Measurements from ENCODE around the gene HYAL2. TPM values are rescaled to one million over a fixed set of nuclear protein-coding genes. Genes with fewer than 3 reads are reported as not detected.
A peak's percentile ranks its signal among the peaks of the same experiment; 100 is the strongest.

The HYAL2 gene
- total and polyA plus RNA-seq, 9 of the 15 experiments (the other 6 are each of a cell fraction or from before 2014, with no cell fraction given), result 0.36 to 22.7 (median 11.4) TPM; not detected in 1

- no peak; the same call in 1 of the 2 replicates for TF ChIP-seq BHLHE40 (IDR thresholded peaks at IDR 0.05; ENCODE audit: low read length)
- TF ChIP-seq TEAD2 (tag; IDR thresholded peaks at IDR 0.05), result no peak
- TF ChIP-seq MAZ (CRISPR knock-in tag; conservative IDR thresholded peaks at IDR 0.05 in 1 of 2, IDR thresholded peaks at IDR 0.05 in 1 of 2), result peak; percentile 27 to 73; a peak in 1 of 4 replicates
- TF ChIP-seq NR2C1 (IDR thresholded peaks at IDR 0.05), result peak; percentile 94
- TF ChIP-seq NR2C1 (tag; IDR thresholded peaks at IDR 0.05), result peak; percentile 96
- peak; percentile 39 to 91 (median 62); a peak in 3 of 6 replicates for TF ChIP-seq ZBTB11 (CRISPR knock-in tag; IDR thresholded peaks at IDR 0.05)
- no peak for TF ChIP-seq BCL6 (CRISPR knock-in tag; IDR thresholded peaks at IDR 0.05)
- no peak for TF ChIP-seq BCOR (IDR thresholded peaks at IDR 0.05)
- peak; percentile 70 for TF ChIP-seq C11orf30 (IDR thresholded peaks at IDR 0.05; ENCODE audit: low read depth)
- TF ChIP-seq NCOA6 (IDR thresholded peaks at IDR 0.05), result no peak
- TF ChIP-seq MYC (IDR thresholded peaks at IDR 0.05; ENCODE audit: low read depth, low read length), result peak; percentile 48; the same call in 1 of the 2 replicates
- no peak; the same call in 1 of the 2 replicates for TF ChIP-seq MYC (CRISPR knock-in tag; IDR thresholded peaks at IDR 0.05; ENCODE audit: borderline replicate concordance, low read depth)
- no peak for TF ChIP-seq SMARCE1 (IDR thresholded peaks at IDR 0.05)
- peak; percentile 69; the same call in 1 of the 2 replicates for TF ChIP-seq ZBTB9 (CRISPR knock-in tag; IDR thresholded peaks at IDR 0.05)
- TF ChIP-seq SMAD1 (IDR thresholded peaks at IDR 0.05; ENCODE audit: low read depth, low read length, partially characterized antibody), result no peak
- TF ChIP-seq EGR1 (conservative IDR thresholded peaks at IDR 0.05), result 0 out of 2 replicates have a peak, but pooled peaks have one; percentile 7
- peak; percentile 83; the same call in 1 of the 2 replicates for TF ChIP-seq CBFB (CRISPR knock-in tag; IDR thresholded peaks at IDR 0.05)
- TF ChIP-seq MAX (CRISPR knock-in tag; IDR thresholded peaks at IDR 0.05), result peak; percentile 77
- 0 out of 2 replicates have a peak, but pooled peaks have one; percentile 8 for TF ChIP-seq ZNF511 (CRISPR knock-in tag; IDR thresholded peaks at IDR 0.05)
- TF ChIP-seq BDP1 (IDR thresholded peaks at IDR 0.05; ENCODE audit: insufficient read depth, insufficient read length), result no peak
- no peak for TF ChIP-seq SP2 (IDR thresholded peaks at IDR 0.05; ENCODE audit: extremely low read depth, low read depth, low read length, poor library complexity, severe bottlenecking)
- peak; percentile 51; the same call in 1 of the 2 replicates for TF ChIP-seq NR1H2 (CRISPR knock-in tag; IDR thresholded peaks at IDR 0.05)
Observed at GRCh38 chr3:50350527-50351322, 28.2 kb upstream of the HYAL2 start, which contains the start of the genes CYB561D2 and NPRL2 (continued).
